ENCODE results near the gene GRM3.

The GRM3 gene

GRCh38 chr7:86911659-86912058 lies 267.9 kb downstream of the GRM3 start:
- FAIRE-seq, result no peak

- no peak for FAIRE-seq
Observed at GRCh38 chr7:86913709-86914108, 270.0 kb downstream of the GRM3 start.

Data from G401.6 (cell line).